Small intestine (tissue), 7 donors: ENCODE results near the gene TNS1. TPM values are rescaled to one million over a fixed set of nuclear protein-coding genes. Genes with fewer than 3 reads are reported as not detected.

Experiments
- DNase-seq, 2 donors: peaks; one replicate each; pipeline versions ENCODE4 v3.0.0 to v3.0.0-alpha.2; 2013
- FAIRE-seq: peaks from 2 replicates; lab custom pipeline; 2012; peaks lifted over from hg19 to GRCh38; lab: Jason Lieb, UNC
- H3K27ac ChIP-seq, 3 donors: one replicate each; pipeline ENCODE4 v1.5.1; 2013; ENCODE audit warnings: low read length in 2 of 3, mild to moderate bottlenecking in 2 of 3, control low read depth in 1 of 3, inconsistent platforms in 1 of 3, low read depth in 1 of 3, moderate library complexity in 1 of 3
- H3K27me3 ChIP-seq, 3 donors: one replicate each; pipeline ENCODE4 v1.6.1; 2013; ENCODE audit warnings: low read length in 3 of 3, inconsistent platforms in 1 of 3; ENCODE audit not compliant: control insufficient read depth in 3 of 3, insufficient read depth in 3 of 3
- H3K36me3 ChIP-seq, 3 donors: one replicate each; pipeline ENCODE4 v1.6.1; 2013; ENCODE audit warnings: low read length in 3 of 3, inconsistent platforms in 1 of 3, low read depth in 1 of 3, mild to moderate bottlenecking in 1 of 3, moderate library complexity in 1 of 3; ENCODE audit not compliant: control insufficient read depth in 3 of 3, insufficient read depth in 2 of 3
- H3K4me1 ChIP-seq, 3 donors: one replicate each; pipeline ENCODE4 v1.6.1; 2013; ENCODE audit warnings: low read length in 2 of 3, inconsistent platforms in 1 of 3, low read depth in 1 of 3, mild to moderate bottlenecking in 1 of 3, moderate library complexity in 1 of 3; ENCODE audit not compliant: control insufficient read depth in 3 of 3, insufficient read depth in 2 of 3
- H3K4me3 ChIP-seq, 3 donors: one replicate each; pipeline ENCODE4 v1.5.1; 2013; ENCODE audit warnings: low read length in 3 of 3, control low read depth in 1 of 3, inconsistent platforms in 1 of 3, low read depth in 1 of 3, mild to moderate bottlenecking in 1 of 3, moderate library complexity in 1 of 3
- H3K9me3 ChIP-seq, 2 donors: one replicate each; pipeline ENCODE4 v1.6.1; 2013; ENCODE audit warnings: low read depth in 1 of 2, low read length in 1 of 2; ENCODE audit not compliant: control insufficient read depth in 2 of 2, insufficient read depth in 1 of 2
- WGBS, 3 donors: extraction: QIAGEN DNeasy Blood & Tissue Kit; methylation state at CpG; one replicate each; pipeline ENCODE4 v1.1.7; 2013; 5-methylcytosine and 5-hydroxymethylcytosine counted together
- polyA plus RNA-seq, 4 donors: library from polyadenylated mRNA; stranded (reverse) in 3 of 4; unstranded in 1 of 4; fragments of 200-250 nt in 3 of 4; fragments of 120-200 nt in 1 of 4; gene quantifications; one replicate each; pipeline versions ENCODE4 v1.2.1 to v1.2.3, GENCODE V29; 2013
- donor health status: healthy with polysubstance abuse.
- donor health status: control.
- donor health status: control.
- donor health status: Bipolar disorder and iron deficiency.
- donor health status: healthy.

TNS1 gene
- polyA plus RNA-seq, 4 donors: 1.3 to 52.1 (median 9.8) TPM

- FAIRE-seq (no peak), DNase-seq (no peak)
- 48 to 58% (median 55%) methylated on average over 12 of the region's 12 CpGs for WGBS, 3 donors
- Histone ChIP-seq H3K4me3 (peak overlapping the region in 1 of 3 donors; percentile 40), H3K9me3 (no peaks in the 10 kb centered on the region), H3K4me1 (peaks cover 0 to 3% (median 0%) of the 10 kb centered on the region in 3 donors), H3K27me3 (peaks cover 0 to 7% (median 0%) of the 10 kb centered on the region in 3 donors), H3K27ac (no peak overlapping the region), H3K36me3 (no peaks in the 10 kb centered on the region)
These were observed 501 bp downstream of the TNS1 start for GRCh38 chr2:218002143-218002844.

- FAIRE-seq: no peak
- 40 to 50% (median 42%) methylated on average over 4 of the region's 4 CpGs for WGBS, 3 donors
- peak overlapping the region in 1 of 3 donors; percentile 40 for H3K4me3 ChIP-seq
- DNase-seq: no peak
- peaks cover 0 to 3% (median 0%) of the 10 kb centered on the region in 3 donors for H3K4me1 ChIP-seq
- H3K36me3 ChIP-seq: no peaks in the 10 kb centered on the region
- H3K27ac ChIP-seq: no peak overlapping the region
- peaks cover 0 to 7% (median 0%) of the 10 kb centered on the region in 3 donors for H3K27me3 ChIP-seq
- H3K9me3 ChIP-seq: no peaks in the 10 kb centered on the region
These were observed 1.2 kb downstream of the TNS1 start for GRCh38 chr2:218001629-218002028.

- Histone ChIP-seq H3K27me3 (peaks cover 0 to 7% (median 0%) of the 10 kb centered on the region in 3 donors), H3K9me3 (no peaks in the 10 kb centered on the region), H3K4me3 (no peak overlapping the region), H3K36me3 (no peaks in the 10 kb centered on the region), H3K27ac (peak overlapping the region in 1 of 3 donors; percentile 9), H3K4me1 (peaks cover 0 to 6% (median 0%) of the 10 kb centered on the region in 3 donors)
- DNase-seq (no peak), FAIRE-seq (no peak)
These were observed 2.7 kb downstream of the TNS1 start for GRCh38 chr2:218000136-218000535.

GRCh38 chr2:217999595-217999959 is 3.2 kb downstream of the TNS1 start:
- 56 to 62% (median 58%) methylated on average over 4 of the region's 4 CpGs for WGBS, 3 donors
- FAIRE-seq: no peak
- H3K27ac ChIP-seq: no peak overlapping the region

GRCh38 chr2:217998926-217999594 is 3.7 kb downstream of the TNS1 start:
- no peak overlapping the region for H3K27ac ChIP-seq

More at GRCh38 chr2:217999595-217999959, 3.2 kb downstream of the TNS1 start:
- Histone ChIP-seq H3K4me1 (peaks cover 0 to 6% (median 0%) of the 10 kb centered on the region in 3 donors), H3K36me3 (no peaks in the 10 kb centered on the region), H3K9me3 (no peaks in the 10 kb centered on the region), H3K4me3 (no peak overlapping the region), H3K27me3 (peaks cover 0 to 7% (median 0%) of the 10 kb centered on the region in 3 donors)
- no peak for DNase-seq

GRCh38 chr2:217997510-217997909 is 5.3 kb downstream of the TNS1 start:
- H3K27ac ChIP-seq: no peak overlapping the region
- FAIRE-seq: no peak

More at GRCh38 chr2:217998926-217999594, 3.7 kb downstream of the TNS1 start:
- H3K4me1 ChIP-seq: peaks cover 0 to 3% (median 0%) of the 10 kb centered on the region in 3 donors
- DNase-seq (no peak), FAIRE-seq (no peak)
- H3K36me3 ChIP-seq: no peaks in the 10 kb centered on the region
- H3K4me3 ChIP-seq: no peak overlapping the region
- peaks cover 0 to 7% (median 0%) of the 10 kb centered on the region in 3 donors for H3K27me3 ChIP-seq
- no peaks in the 10 kb centered on the region for H3K9me3 ChIP-seq
- WGBS, 3 donors: 70 to 81% (median 74%) methylated on average over 10 of the region's 10 CpGs

GRCh38 chr2:217996361-217996760 is 6.4 kb downstream of the TNS1 start:
- no peaks in the 10 kb centered on the region for H3K9me3 ChIP-seq
- no peak for FAIRE-seq
- H3K36me3 ChIP-seq: no peaks in the 10 kb centered on the region
- H3K4me1 ChIP-seq: peaks cover 0 to 3% (median 0%) of the 10 kb centered on the region in 3 donors
- 71 to 78% (median 74%) methylated on average over 7 of the region's 7 CpGs for WGBS, 3 donors
- no peak overlapping the region for H3K4me3 ChIP-seq
- no peak overlapping the region for H3K27ac ChIP-seq
- DNase-seq: no peak
- H3K27me3 ChIP-seq: no peaks in the 10 kb centered on the region

More at GRCh38 chr2:217997510-217997909, 5.3 kb downstream of the TNS1 start:
- Histone ChIP-seq H3K4me3 (no peak overlapping the region), H3K4me1 (peaks cover 0 to 3% (median 0%) of the 10 kb centered on the region in 3 donors), H3K36me3 (no peaks in the 10 kb centered on the region), H3K27me3 (peaks cover 0 to 7% (median 0%) of the 10 kb centered on the region in 3 donors), H3K9me3 (no peaks in the 10 kb centered on the region)
- 79 to 88% (median 82%) methylated on average over 11 of the region's 11 CpGs for WGBS, 3 donors
- DNase-seq: no peak

GRCh38 chr2:217995731-217996231 is 7.0 kb downstream of the TNS1 start:
- 20 to 22% (median 21%) methylated on average over 8 of the region's 8 CpGs for WGBS, 3 donors
- Histone ChIP-seq H3K36me3 (no peaks in the 10 kb centered on the region), H3K4me1 (peaks cover 0 to 3% (median 0%) of the 10 kb centered on the region in 3 donors), H3K9me3 (no peaks in the 10 kb centered on the region), H3K27me3 (no peaks in the 10 kb centered on the region), H3K27ac (no peak overlapping the region), H3K4me3 (no peak overlapping the region)
- DNase-seq (no peak), FAIRE-seq (no peak)
